NB4 (cell line): ENCODE measurements around the gene DYDC2.
A peak's percentile ranks its signal among the peaks of the same experiment; 100 is the strongest.

Experiments used
- DNase-seq: peaks from one replicate; pipeline ENCODE4 v3.0.0; 2010; ENCODE audit warnings: low read depth
- H3K4me3 ChIP-seq: one replicate; pipeline ENCODE4 v1.5.1; 2011; ENCODE audit warnings: mild to moderate bottlenecking, low read depth, low read length, moderate library complexity
- CTCF ChIP-seq: IDR thresholded peaks from one replicate; pipeline ENCODE4 v1.5.1; 2012; ENCODE audit warnings: low read depth, low read length
- MYC ChIP-seq: IDR thresholded peaks from 2 replicates; pipeline ENCODE4 v1.6.1; 2011; ENCODE audit warnings: low read depth, low read length
- POLR2A ChIP-seq: IDR thresholded peaks from 2 replicates; pipeline ENCODE4 v1.6.1; 2011; ENCODE audit warnings: mild to moderate bottlenecking; ENCODE audit not compliant: insufficient read length; ENCODE audit errors: extremely low read depth
- TF ChIP-seq, protein P1 (sequence below): IDR thresholded peaks from 2 replicates; pipeline ENCODE4 v1.6.1; 2011; ENCODE audit warnings: low read depth, low read length

DYDC2 gene

DNA sequence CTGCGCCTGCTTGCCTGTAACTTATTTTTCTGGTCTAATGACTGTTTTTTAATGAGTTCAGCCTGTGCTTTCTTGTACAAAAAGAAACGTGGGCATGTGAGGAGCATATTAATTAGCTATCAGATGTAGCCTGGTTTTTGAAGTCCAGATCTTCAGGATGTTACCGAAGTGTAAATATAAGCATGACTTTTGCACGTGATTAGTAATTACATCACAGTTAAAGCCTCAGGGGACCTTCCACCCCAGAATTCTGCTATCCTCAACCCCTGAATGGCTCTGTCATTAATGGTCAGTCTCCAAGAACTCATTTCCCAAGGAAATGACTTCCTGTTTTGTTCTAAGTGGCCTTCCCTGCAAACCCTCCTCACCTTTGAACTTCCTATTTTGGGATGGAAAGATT is 49.6 kb downstream of the DYDC2 start:
- TF ChIP-seq, protein P1, sequence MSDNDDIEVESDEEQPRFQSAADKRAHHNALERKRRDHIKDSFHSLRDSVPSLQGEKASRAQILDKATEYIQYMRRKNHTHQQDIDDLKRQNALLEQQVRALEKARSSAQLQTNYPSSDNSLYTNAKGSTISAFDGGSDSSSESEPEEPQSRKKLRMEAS: no peak
- TF ChIP-seq CTCF: no peak
- TF ChIP-seq POLR2A: no peak
- TF ChIP-seq MYC: no peak
- DNase-seq: no peak
- H3K4me3 ChIP-seq: no peak overlapping the region

- TF ChIP-seq MYC (no peak), POLR2A (no peak), CTCF (no peak)
- TF ChIP-seq, protein P1: no peak
- H3K4me3 ChIP-seq: peak overlapping the region; percentile 36
Observed at GRCh38 chr10:80407812-80408241, 51.2 kb downstream of the DYDC2 start.

GRCh38 chr10:80408242-80409101 is 51.9 kb downstream of the DYDC2 start, which contains the start of gene PRXL2A:
TSS of gene PRXL2A (plus strand) at chr10:80408551. CDS start at chr10:80420468, 11,917 bp downstream.
- peak; percentile 68 for DNase-seq
- TF ChIP-seq CTCF (no peak), MYC (no peak), POLR2A (no peak)
- TF ChIP-seq, protein P1: no peak
- H3K4me3 ChIP-seq: peak within 1 kb of the TSS; percentile 38

More at GRCh38 chr10:80407812-80408241, 51.2 kb downstream of the DYDC2 start:
- no peak for DNase-seq

DNA sequence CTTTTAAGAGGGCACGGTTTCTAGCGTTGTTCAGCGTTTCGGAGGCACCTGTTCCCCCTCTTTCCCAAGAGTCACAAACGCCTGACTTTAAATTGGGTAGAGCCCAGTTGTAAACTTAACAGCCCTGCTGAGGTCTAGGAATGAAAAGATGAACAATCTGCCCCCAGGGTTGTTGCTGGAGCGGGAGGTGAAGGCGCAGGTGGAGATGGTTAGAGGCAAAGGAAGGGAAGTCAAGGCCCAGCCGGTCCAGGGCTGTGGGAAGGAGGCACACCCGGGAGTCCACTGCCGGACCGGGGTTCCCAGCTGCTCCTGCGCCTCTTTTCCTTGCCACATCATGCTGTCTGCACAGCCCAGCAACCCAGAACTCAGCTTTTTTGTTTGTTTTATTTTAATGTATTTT is 52.5 kb downstream of the DYDC2 start:
- DNase-seq: no peak
- no peak for TF ChIP-seq POLR2A
- TF ChIP-seq, protein P1: no peak
- peak overlapping the region; percentile 38 for H3K4me3 ChIP-seq

GRCh38 chr10:80410122-80410521 is 53.5 kb downstream of the DYDC2 start:
- no peak for DNase-seq
- no peak for TF ChIP-seq CTCF
- no peak for TF ChIP-seq MYC
- TF ChIP-seq, protein P1: no peak
- TF ChIP-seq POLR2A: no peak
- no peak overlapping the region for H3K4me3 ChIP-seq

GRCh38 chr10:80410578-80411145 is 54.1 kb downstream of the DYDC2 start:
- no peak overlapping the region for H3K4me3 ChIP-seq
- DNase-seq: no peak
- TF ChIP-seq CTCF (no peak), POLR2A (no peak), MYC (no peak)
- TF ChIP-seq, protein P1: no peak
